ENCODE measurements around the gene HNRNPH1. TPM values are rescaled to one million over a fixed set of nuclear protein-coding genes. Genes with fewer than 3 reads are reported as not detected.
"Not testable (repeated sequence)": the region's sequence is repeated elsewhere in the genome, so short reads cannot be mapped to it uniquely, and the experiment has no call there.

The HNRNPH1 gene
- total and polyA plus RNA-seq, 2 of the 8 experiments (the other 6 are each of a cell fraction or from before 2014, with no cell fraction given): 170 to 735 TPM

GRCh38 chr5:179643141-179643920 is 19.9 kb upstream of the HNRNPH1 start:
- not testable (repeated sequence) for H3K56ac ChIP-seq (replicated peaks; ENCODE audit: insufficient read length, low read depth, low read length); H4K8ac ChIP-seq (ENCODE audit: extremely low read depth, insufficient read depth, low read length); H3K4me3 ChIP-seq (ENCODE audit: extremely low read depth in 1 of 4, insufficient read depth in 2 of 4, low read depth in 3 of 4, low read length in 4 of 4); H3K4ac ChIP-seq (replicated peaks; ENCODE audit: insufficient read length, low read depth, low read length); H2AFZ ChIP-seq (ENCODE audit: low read length); H2BK12ac ChIP-seq (ENCODE audit: low read depth, low read length); H3K18ac ChIP-seq (ENCODE audit: extremely low read depth, low read length); FAIRE-seq; H3K9ac ChIP-seq (replicated peaks in 1 of 4; ENCODE audit: extremely low read depth in 1 of 4, low read depth in 3 of 4, low read length in 3 of 4); H2BK15ac ChIP-seq (ENCODE audit: low read length); H4K5ac ChIP-seq (ENCODE audit: insufficient read length, low read depth, low read length); H3K9me3 ChIP-seq (ENCODE audit: insufficient read depth in 2 of 2, low read depth in 1 of 2, low read length in 1 of 2); H4K91ac ChIP-seq (replicated peaks; ENCODE audit: insufficient read length, low read length); H3K23me2 ChIP-seq (ENCODE audit: low read depth, low read length); H2BK20ac ChIP-seq (ENCODE audit: low read length); H3K36me3 ChIP-seq (ENCODE audit: control insufficient read depth in 2 of 4, insufficient read depth in 4 of 4, low read length in 3 of 4); H3K79me1 ChIP-seq (ENCODE audit: low read depth, low read length); H3K27me3 ChIP-seq (replicated peaks in 1 of 4; ENCODE audit: control insufficient read depth in 3 of 4, extremely low read depth in 1 of 4, insufficient read depth in 3 of 4, low read length in 3 of 4); H3K27ac ChIP-seq (ENCODE audit: low read depth, low read length); H2BK120ac ChIP-seq (replicated peaks; ENCODE audit: low read depth, low read length); H3K4me2 ChIP-seq (ENCODE audit: insufficient read depth in 1 of 2, low read depth in 2 of 2, low read length in 2 of 2); H3K79me2 ChIP-seq (ENCODE audit: control insufficient read depth in 1 of 2, insufficient read depth in 2 of 2, low read length in 2 of 2); H2AK5ac ChIP-seq (ENCODE audit: low read depth, low read length); H2BK5ac ChIP-seq (ENCODE audit: low read depth, low read length); H3K23ac ChIP-seq (ENCODE audit: insufficient read length); DNase-seq (ENCODE audit: low read depth in 1 of 2, low spot score in 2 of 2); H4K20me1 ChIP-seq (replicated peaks in 1 of 2; ENCODE audit: control insufficient read depth in 1 of 2, insufficient read depth in 2 of 2, low read length in 2 of 2); H3K4me1 ChIP-seq (replicated peaks in 1 of 4; ENCODE audit: control insufficient read depth in 3 of 4, insufficient read depth in 4 of 4, low read length in 3 of 4); H3K14ac ChIP-seq (ENCODE audit: insufficient read length)
- WGBS, 2 experiments (ENCODE audit: extremely low coverage in 1 of 2, insufficient coverage in 1 of 2, insufficient read length in 1 of 2, insufficient replicate concordance in 2 of 2, low coverage in 1 of 2, low lambda C conversion rate in 2 of 2, missing lambda C conversion rate in 1 of 2): 92% methylated on average over 13 of the region's 16 CpGs; no CpG with 5 or more reads in 1 of the 2 experiments
- CTCF ChIA-PET (ENCODE audit: partially characterized antibody): interaction anchor here (1.9 kb wide), 1 partner anchor 26 kb away, joined by 5 read pairs; no protein-coding TSS in a partner anchor
- POLR2A ChIA-PET (ENCODE audit: partially characterized antibody): interaction anchor here (1.0 to 3.1 kb wide), 2 partner anchors 20 to 24 kb away, joined by 3 to 14 read pairs; partner anchors contain the start of gene HNRNPH1

Measured in H1 (cell line).